HEK293 (cell line): ENCODE data around the gene PLEKHG4.

ENCODE experiments used
- CTCF ChIP-seq: fragments of 450-650 bp; formaldehyde crosslinking; IDR thresholded peaks from 2 replicates; pipeline ENCODE4 v1.5.1; 2016; ENCODE audit warnings: missing biosample characterization, missing genetic modification characterization
- KLF17 ChIP-seq: fragments of 450-650 bp; formaldehyde crosslinking; IDR thresholded peaks from 2 replicates; pipeline ENCODE4 v1.5.1; 2016; ENCODE audit warnings: missing biosample characterization, missing genetic modification characterization
- REST ChIP-seq: fragments of 450-650 bp; formaldehyde crosslinking; IDR thresholded peaks from 2 replicates; pipeline ENCODE4 v1.5.1; 2016; ENCODE audit warnings: missing biosample characterization, missing genetic modification characterization
- SETDB1 ChIP-seq: IDR thresholded peaks from one replicate; pipeline ENCODE4 v1.6.1; 2017; ENCODE audit warnings: mild to moderate bottlenecking, low read length, moderate library complexity, mixed read lengths; ENCODE audit not compliant: insufficient read length
- TCF7L2 ChIP-seq: IDR thresholded peaks from 2 replicates; pipeline ENCODE4 v1.6.1; 2011; ENCODE audit warnings: low read depth, mild to moderate bottlenecking, inconsistent platforms, low read length, moderate library complexity, borderline replicate concordance
- ZNF112 ChIP-seq: fragments of 450-650 bp; formaldehyde crosslinking; IDR thresholded peaks from 2 replicates; pipeline ENCODE4 v1.5.0; 2017; ENCODE audit warnings: missing biosample characterization, missing genetic modification characterization
- ZNF138 ChIP-seq: fragments of 450-650 bp; formaldehyde crosslinking; IDR thresholded peaks from 2 replicates; pipeline ENCODE4 v1.5.1; 2016; ENCODE audit warnings: missing biosample characterization, missing genetic modification characterization, borderline replicate concordance
- ZNF140 ChIP-seq: fragments of 450-650 bp; formaldehyde crosslinking; IDR thresholded peaks from 2 replicates; pipeline ENCODE4 v1.5.1; 2016; ENCODE audit warnings: missing biosample characterization, missing genetic modification characterization
- ZNF157 ChIP-seq: fragments of 450-650 bp; formaldehyde crosslinking; IDR thresholded peaks from 2 replicates; pipeline ENCODE4 v1.5.1; 2016; ENCODE audit warnings: missing biosample characterization, missing genetic modification characterization
- ZNF223 ChIP-seq: fragments of 450-650 bp; formaldehyde crosslinking; IDR thresholded peaks from 2 replicates; pipeline ENCODE4 v1.5.1; 2016; ENCODE audit warnings: missing biosample characterization, missing genetic modification characterization
- ZNF416 ChIP-seq: fragments of 450-650 bp; formaldehyde crosslinking; IDR thresholded peaks from 2 replicates; pipeline ENCODE4 v1.5.1; 2016; ENCODE audit warnings: missing biosample characterization, missing genetic modification characterization
- ZNF433 ChIP-seq: fragments of 450-650 bp; formaldehyde crosslinking; IDR thresholded peaks from 2 replicates; pipeline ENCODE4 v1.5.1; 2016; ENCODE audit warnings: missing biosample characterization, missing genetic modification characterization, low read depth

- TF ChIP-seq ZNF223 (tag by site-specific recombination) (no peak), CTCF (tag by site-specific recombination) (no peak), ZNF140 (no peak), ZNF112 (tag by site-specific recombination) (no peak), ZNF157 (tag by site-specific recombination) (no peak), ZNF433 (no peak), ZNF138 (no peak), KLF17 (tag by site-specific recombination) (no peak), REST (tag by site-specific recombination) (no peak), ZNF416 (tag by site-specific recombination) (no peak), TCF7L2 (no peak), SETDB1 (no peak)
Observed at GRCh38 chr16:67329901-67330300, 50.6 kb downstream of the PLEKHG4 start.
